DOHH2 (cell line): ENCODE measurements around the gene DPP6.

Experiments
- CTCF ChIP-seq: fragments of 200-600 bp; sonication (generic); IDR thresholded peaks from one replicate; pipeline ENCODE4 v1.5.1; 2014; ENCODE audit warnings: antibody characterized with exemption, mild to moderate bottlenecking, low read depth, low read length; ENCODE audit not compliant: poor library complexity, severe bottlenecking
- EZH2phosphoT487 ChIP-seq: fragments of 200-600 bp; sonication (generic); IDR thresholded peaks from 2 replicates; pipeline ENCODE4 v1.6.1; 2017; ENCODE audit warnings: borderline replicate concordance, mild to moderate bottlenecking, antibody characterized with exemption, low read length, moderate library complexity, mixed read lengths

GRCh38 chr7:154862153-154862791, 810.1 kb downstream of the DPP6 start:
- no peak for TF ChIP-seq CTCF
- no peak for TF ChIP-seq EZH2phosphoT487
